ENCODE data around the gene SPATA45.

The SPATA45 gene

GRCh38 chr1:212816567-212817278 is 30.7 kb downstream of the SPATA45 start:
- H3K36me3 Mint-ChIP-seq (ENCODE audit: low read depth), result peaks cover 4% of the 10 kb centered on the region

GRCh38 chr1:212814537-212815334 is 32.7 kb downstream of the SPATA45 start:
- Mint-ChIP-seq H3K27me3 (no peaks in the 10 kb centered on the region), H3K9me3 (no peaks in the 10 kb centered on the region), H3K4me3 (no peak overlapping the region), H3K36me3 (ENCODE audit: low read depth) (peaks cover 4% of the 10 kb centered on the region), H3K27ac (no peak overlapping the region), H3K4me1 (ENCODE audit: low read depth) (peaks cover 3% of the 10 kb centered on the region)

More at GRCh38 chr1:212816567-212817278, 30.7 kb downstream of the SPATA45 start:
- Mint-ChIP-seq H3K27ac (no peak overlapping the region), H3K27me3 (no peaks in the 10 kb centered on the region), H3K4me1 (ENCODE audit: low read depth) (peaks cover 5% of the 10 kb centered on the region), H3K9me3 (no peaks in the 10 kb centered on the region), H3K4me3 (no peak overlapping the region)

GRCh38 chr1:212805767-212806166 is 41.7 kb downstream of the SPATA45 start:
- Mint-ChIP-seq H3K9me3 (no peaks in the 10 kb centered on the region), H3K4me1 (ENCODE audit: low read depth) (no peaks in the 10 kb centered on the region), H3K4me3 (no peak overlapping the region), H3K36me3 (ENCODE audit: low read depth) (peaks cover 44% of the 10 kb centered on the region), H3K27ac (no peak overlapping the region), H3K27me3 (no peaks in the 10 kb centered on the region)

- Mint-ChIP-seq H3K4me3 (no peak overlapping the region), H3K4me1 (ENCODE audit: low read depth) (peaks cover 16% of the 10 kb centered on the region), H3K27me3 (no peaks in the 10 kb centered on the region), H3K9me3 (no peaks in the 10 kb centered on the region), H3K36me3 (ENCODE audit: low read depth) (peaks cover 53% of the 10 kb centered on the region), H3K27ac (no peak overlapping the region)
Observed at GRCh38 chr1:212797681-212798080, 49.8 kb downstream of the SPATA45 start.

- Mint-ChIP-seq H3K4me1 (ENCODE audit: low read depth) (peaks cover 39% of the 10 kb centered on the region), H3K27me3 (no peaks in the 10 kb centered on the region), H3K27ac (peak overlapping the region; percentile 64), H3K4me3 (peak overlapping the region; percentile 61), H3K36me3 (ENCODE audit: low read depth) (peaks cover 34% of the 10 kb centered on the region), H3K9me3 (no peaks in the 10 kb centered on the region)
Observed at GRCh38 chr1:212794561-212795014, 52.9 kb downstream of the SPATA45 start.

- H3K4me3 Mint-ChIP-seq, result peak overlapping the region; percentile 94
- H3K9me3 Mint-ChIP-seq, result no peaks in the 10 kb centered on the region
- H3K27me3 Mint-ChIP-seq, result no peaks in the 10 kb centered on the region
- peaks cover 44% of the 10 kb centered on the region for H3K4me1 Mint-ChIP-seq (ENCODE audit: low read depth)
- peaks cover 23% of the 10 kb centered on the region for H3K36me3 Mint-ChIP-seq (ENCODE audit: low read depth)
- peak overlapping the region; percentile 95 for H3K27ac Mint-ChIP-seq
Observed at GRCh38 chr1:212792396-212792908, 55.0 kb downstream of the SPATA45 start.

GRCh38 chr1:212791676-212792395 is 55.6 kb downstream of the SPATA45 start, which contains the start of the genes NSL1 and TATDN3:
NSL1 (minus strand) TSS chr1:212791777; CDS start chr1:212791763, 14 bp downstream.
TATDN3 (plus strand) TSS chr1:212791894; CDS start chr1:212791922, 28 bp downstream.
- H3K27me3 Mint-ChIP-seq, result no peaks in the 10 kb centered on the region
- H3K9me3 Mint-ChIP-seq, result no peaks in the 10 kb centered on the region
- peak within 1 kb of the TSS; percentile 94 for H3K4me3 Mint-ChIP-seq
- H3K4me1 Mint-ChIP-seq (ENCODE audit: low read depth), result peaks cover 44% of the 10 kb centered on the region
- H3K36me3 Mint-ChIP-seq (ENCODE audit: low read depth), result peaks cover 22% of the 10 kb centered on the region
- H3K27ac Mint-ChIP-seq, result peak within 1 kb of the TSS; percentile 95

- Mint-ChIP-seq H3K9me3 (no peaks in the 10 kb centered on the region), H3K27ac (peak overlapping the region; percentile 95), H3K4me1 (ENCODE audit: low read depth) (peaks cover 47% of the 10 kb centered on the region), H3K4me3 (peak overlapping the region; percentile 94), H3K36me3 (ENCODE audit: low read depth) (peaks cover 22% of the 10 kb centered on the region), H3K27me3 (no peaks in the 10 kb centered on the region)
Observed at GRCh38 chr1:212791261-212791675, 56.2 kb downstream of the SPATA45 start.

GRCh38 chr1:212785871-212786270 is 61.6 kb downstream of the SPATA45 start:
- H3K27ac Mint-ChIP-seq, result no peak overlapping the region
- H3K36me3 Mint-ChIP-seq (ENCODE audit: low read depth), result peaks cover 33% of the 10 kb centered on the region
- H3K9me3 Mint-ChIP-seq, result no peaks in the 10 kb centered on the region
- peaks cover 25% of the 10 kb centered on the region for H3K4me1 Mint-ChIP-seq (ENCODE audit: low read depth)
- no peak overlapping the region for H3K4me3 Mint-ChIP-seq
- no peaks in the 10 kb centered on the region for H3K27me3 Mint-ChIP-seq

- no peaks in the 10 kb centered on the region for H3K27me3 Mint-ChIP-seq
- no peaks in the 10 kb centered on the region for H3K9me3 Mint-ChIP-seq
- peaks cover 14% of the 10 kb centered on the region for H3K4me1 Mint-ChIP-seq (ENCODE audit: low read depth)
- peaks cover 33% of the 10 kb centered on the region for H3K36me3 Mint-ChIP-seq (ENCODE audit: low read depth)
- H3K4me3 Mint-ChIP-seq, result no peak overlapping the region
- no peak overlapping the region for H3K27ac Mint-ChIP-seq
Observed at GRCh38 chr1:212783976-212784375, 63.5 kb downstream of the SPATA45 start.

- Mint-ChIP-seq H3K27me3 (no peaks in the 10 kb centered on the region), H3K27ac (peak overlapping the region; percentile 69), H3K4me1 (ENCODE audit: low read depth) (peaks cover 10% of the 10 kb centered on the region), H3K4me3 (no peak overlapping the region), H3K9me3 (no peaks in the 10 kb centered on the region), H3K36me3 (ENCODE audit: low read depth) (peaks cover 39% of the 10 kb centered on the region)
Observed at GRCh38 chr1:212782422-212783154, 64.9 kb downstream of the SPATA45 start.

- no peak overlapping the region for H3K27ac Mint-ChIP-seq
- no peaks in the 10 kb centered on the region for H3K27me3 Mint-ChIP-seq
- peaks cover 7% of the 10 kb centered on the region for H3K4me1 Mint-ChIP-seq (ENCODE audit: low read depth)
- H3K4me3 Mint-ChIP-seq, result no peak overlapping the region
- H3K9me3 Mint-ChIP-seq, result no peaks in the 10 kb centered on the region
- H3K36me3 Mint-ChIP-seq (ENCODE audit: low read depth), result peaks cover 41% of the 10 kb centered on the region
Observed at GRCh38 chr1:212781225-212781624, 66.2 kb downstream of the SPATA45 start.

- Mint-ChIP-seq H3K9me3 (no peaks in the 10 kb centered on the region), H3K4me1 (ENCODE audit: low read depth) (peaks cover 7% of the 10 kb centered on the region), H3K27me3 (no peaks in the 10 kb centered on the region), H3K36me3 (ENCODE audit: low read depth) (peaks cover 37% of the 10 kb centered on the region), H3K4me3 (no peak overlapping the region), H3K27ac (no peak overlapping the region)
Observed at GRCh38 chr1:212780759-212781158, 66.7 kb downstream of the SPATA45 start.
